GM20000 (cell line): ENCODE measurements around the gene PDCD6IP.

ENCODE experiments used
- DNase-seq: peaks from one replicate; pipeline ENCODE4 v3.0.0; 2012; ENCODE audit warnings: low spot score
- TF ChIP-seq, protein P1 (sequence below): IDR thresholded peaks from 2 replicates; pipeline ENCODE4 v1.5.1; 2012; ENCODE audit warnings: mild to moderate bottlenecking, control low read depth; ENCODE audit errors: extremely low read depth, missing control alignments

The PDCD6IP gene

DNA sequence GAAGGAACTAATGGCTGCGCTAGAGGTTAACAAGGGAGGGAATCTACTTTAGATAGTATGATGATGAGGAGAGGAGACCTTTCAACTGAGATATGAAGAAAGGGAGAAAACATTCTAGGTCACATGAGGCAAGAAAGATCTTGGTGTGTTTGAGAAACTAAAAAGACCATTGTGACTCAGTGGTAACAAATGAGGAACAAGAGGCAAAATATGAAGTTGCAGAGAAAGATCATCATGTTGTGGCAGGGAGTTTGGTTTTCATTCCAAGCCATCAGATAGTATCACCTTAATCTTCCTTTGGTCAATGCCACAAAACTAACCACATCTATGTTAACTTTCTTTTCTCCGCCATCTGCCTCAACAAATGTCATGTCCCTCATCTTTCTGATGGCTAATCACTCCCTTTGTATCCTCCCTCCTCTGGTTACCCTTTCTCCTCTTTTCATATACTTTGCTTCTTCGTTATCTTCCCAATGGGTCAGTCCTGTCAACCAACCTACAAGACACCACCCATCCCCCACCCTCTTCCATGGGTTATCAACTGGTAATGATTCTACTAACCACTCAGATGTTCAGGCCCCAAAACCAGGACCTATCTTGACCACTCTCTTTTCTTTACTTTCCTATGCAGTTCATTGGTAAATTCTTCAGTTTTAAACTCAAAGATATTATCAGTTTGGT is 2.4 kb upstream of the PDCD6IP start:
- no peak for DNase-seq
- TF ChIP-seq, protein P1, sequence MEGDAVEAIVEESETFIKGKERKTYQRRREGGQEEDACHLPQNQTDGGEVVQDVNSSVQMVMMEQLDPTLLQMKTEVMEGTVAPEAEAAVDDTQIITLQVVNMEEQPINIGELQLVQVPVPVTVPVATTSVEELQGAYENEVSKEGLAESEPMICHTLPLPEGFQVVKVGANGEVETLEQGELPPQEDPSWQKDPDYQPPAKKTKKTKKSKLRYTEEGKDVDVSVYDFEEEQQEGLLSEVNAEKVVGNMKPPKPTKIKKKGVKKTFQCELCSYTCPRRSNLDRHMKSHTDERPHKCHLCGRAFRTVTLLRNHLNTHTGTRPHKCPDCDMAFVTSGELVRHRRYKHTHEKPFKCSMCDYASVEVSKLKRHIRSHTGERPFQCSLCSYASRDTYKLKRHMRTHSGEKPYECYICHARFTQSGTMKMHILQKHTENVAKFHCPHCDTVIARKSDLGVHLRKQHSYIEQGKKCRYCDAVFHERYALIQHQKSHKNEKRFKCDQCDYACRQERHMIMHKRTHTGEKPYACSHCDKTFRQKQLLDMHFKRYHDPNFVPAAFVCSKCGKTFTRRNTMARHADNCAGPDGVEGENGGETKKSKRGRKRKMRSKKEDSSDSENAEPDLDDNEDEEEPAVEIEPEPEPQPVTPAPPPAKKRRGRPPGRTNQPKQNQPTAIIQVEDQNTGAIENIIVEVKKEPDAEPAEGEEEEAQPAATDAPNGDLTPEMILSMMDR: no peak

- TF ChIP-seq, protein P1: no peak
- DNase-seq: no peak
Measured at GRCh38 chr3:33798113-33798417, 365 bp upstream of the PDCD6IP start.

- no peak for DNase-seq
- TF ChIP-seq, protein P1: no peak
Measured at GRCh38 chr3:33799202-33799551, 747 bp downstream of the PDCD6IP start.

- DNase-seq: no peak
- TF ChIP-seq, protein P1: no peak
Measured at GRCh38 chr3:33803252-33803651, 4.8 kb downstream of the PDCD6IP start.

- TF ChIP-seq, protein P1: no peak
- DNase-seq: no peak
Measured at GRCh38 chr3:33803894-33804526, 5.6 kb downstream of the PDCD6IP start.

GRCh38 chr3:33807191-33807590 is 8.8 kb downstream of the PDCD6IP start:
- DNase-seq: no peak
- TF ChIP-seq, protein P1: no peak

DNA sequence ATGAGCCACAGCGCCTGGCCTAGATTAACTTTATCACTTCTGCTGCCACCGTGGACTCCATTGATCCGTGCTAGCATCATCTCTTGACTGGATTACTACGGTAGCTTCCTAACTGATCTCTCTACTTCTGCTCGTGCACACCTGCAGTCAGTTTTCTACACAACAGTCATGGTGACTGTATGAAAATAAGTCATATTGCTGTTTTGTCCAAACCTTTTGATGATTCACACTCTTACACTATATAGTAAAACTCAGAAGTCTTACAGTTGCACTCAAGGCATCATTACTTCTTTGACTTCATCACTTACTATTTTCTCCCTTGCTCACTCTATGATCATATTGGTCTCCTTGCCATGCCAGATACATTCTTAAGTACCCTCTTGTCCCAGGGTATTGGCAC is 10.1 kb downstream of the PDCD6IP start:
- DNase-seq: no peak
- TF ChIP-seq, protein P1: no peak
